Measurements from ENCODE around the gene FAM83D.

The FAM83D gene

GRCh38 chr20:38895098-38895949 is 30.9 kb upstream of the FAM83D start:
- no peak for DNase-seq

- no peak for DNase-seq
Measured at GRCh38 chr20:38896009-38896594, 30.1 kb upstream of the FAM83D start.

- no peak for DNase-seq
Measured at GRCh38 chr20:38897267-38897666, 28.9 kb upstream of the FAM83D start.

- DNase-seq, result no peak
Measured at GRCh38 chr20:38900606-38901005, 25.6 kb upstream of the FAM83D start.

GRCh38 chr20:38902601-38903000 is 23.6 kb upstream of the FAM83D start:
- no peak for DNase-seq

- no peak for DNase-seq
Measured at GRCh38 chr20:38903335-38903734, 22.9 kb upstream of the FAM83D start.

- DNase-seq, result no peak
Measured at GRCh38 chr20:38905375-38905774, 20.8 kb upstream of the FAM83D start.

- no peak for DNase-seq
Measured at GRCh38 chr20:38907918-38908677, 18.1 kb upstream of the FAM83D start.

- DNase-seq, result no peak
Measured at GRCh38 chr20:38915355-38915754, 10.9 kb upstream of the FAM83D start.

GRCh38 chr20:38917657-38918056 is 8.6 kb upstream of the FAM83D start:
- no peak for DNase-seq

- no peak for DNase-seq
Measured at GRCh38 chr20:38918172-38918571, 8.0 kb upstream of the FAM83D start.

GRCh38 chr20:38919683-38920082 is 6.5 kb upstream of the FAM83D start:
- DNase-seq, result no peak

GRCh38 chr20:38920411-38920810 is 5.8 kb upstream of the FAM83D start:
- DNase-seq, result no peak

- DNase-seq, result no peak
Measured at GRCh38 chr20:38920851-38921250, 5.4 kb upstream of the FAM83D start.

GRCh38 chr20:38924718-38925117 is 1.5 kb upstream of the FAM83D start:
- DNase-seq, result no peak

- no peak for DNase-seq
Measured at GRCh38 chr20:38926934-38927616, 858 bp downstream of the FAM83D start.

GRCh38 chr20:38927902-38928578 is 1.8 kb downstream of the FAM83D start:
- no peak for DNase-seq

GRCh38 chr20:38930242-38930569 is 4.0 kb downstream of the FAM83D start:
- no peak for DNase-seq

- no peak for DNase-seq
Measured at GRCh38 chr20:38931984-38932383, 5.8 kb downstream of the FAM83D start.

GRCh38 chr20:38932457-38933120 is 6.4 kb downstream of the FAM83D start:
- no peak for DNase-seq

- DNase-seq, result no peak
Measured at GRCh38 chr20:38934530-38934929, 8.3 kb downstream of the FAM83D start.

GRCh38 chr20:38935285-38935684 is 9.1 kb downstream of the FAM83D start:
- DNase-seq, result no peak
